ENCODE data around the gene CCNF. TPM values are rescaled to one million over a fixed set of nuclear protein-coding genes. Genes with fewer than 3 reads are reported as not detected.

The CCNF gene
- total and polyA plus RNA-seq, 4 donors, result 2.0 to 7.5 (median 2.8) TPM

DNA sequence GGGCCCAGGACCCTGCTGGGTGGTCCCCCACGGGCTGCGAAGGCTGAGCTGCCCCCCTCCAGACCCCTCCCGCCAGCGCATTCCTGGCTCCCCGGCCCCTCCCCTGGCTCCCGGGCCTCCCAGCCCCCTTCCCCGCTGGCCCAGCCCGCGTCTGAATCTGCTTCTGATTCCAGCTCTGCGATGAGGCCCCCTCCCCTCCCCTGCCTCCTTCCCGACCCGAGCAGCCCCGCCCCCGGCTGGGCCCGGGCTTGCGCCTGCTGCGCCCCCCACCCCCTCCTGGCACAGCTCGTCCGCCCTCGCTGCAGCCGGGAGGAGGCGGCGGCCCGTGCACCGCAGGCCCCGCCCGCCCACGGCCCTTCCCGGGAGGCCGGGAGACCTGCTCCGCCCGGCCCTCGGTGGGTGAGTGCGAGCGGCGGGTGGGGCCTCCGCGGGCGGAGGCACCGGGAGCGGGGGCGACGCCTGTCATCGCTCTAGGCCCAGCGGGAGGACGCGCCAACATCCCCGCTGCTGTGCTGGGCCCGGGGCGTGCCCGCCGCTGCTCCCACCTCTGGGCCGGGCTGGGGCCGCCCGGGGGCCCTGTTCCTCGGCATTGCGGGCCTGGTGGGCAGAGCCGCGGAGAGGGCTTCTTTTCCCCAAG is 41.9 kb downstream of the CCNF start, which contains the start of gene NTN3:
Gene NTN3 (plus strand): TSS at position 282 of the 637 bp plus-strand sequence. CDS start 405 bp downstream, outside the sequence.
- Histone ChIP-seq H3K36me3 (ENCODE audit: control insufficient read depth in 4 of 4, insufficient read depth in 4 of 4, low read length in 4 of 4) (peaks cover 0 to 2% (median 0%) of the 10 kb centered on the region in 4 donors), H3K27me3 (ENCODE audit: control insufficient read depth in 3 of 3, insufficient read depth in 3 of 3, low read length in 2 of 3) (peaks cover 0 to 8% (median 0%) of the 10 kb centered on the region in 3 donors), H3K9ac (ENCODE audit: insufficient read depth in 1 of 2, low read length in 2 of 2) (no peak within 1 kb of the TSS), H3K4me1 (ENCODE audit: control insufficient read depth in 5 of 5, insufficient read depth in 5 of 5, low read length in 5 of 5) (peaks cover 8 to 73% (median 26%) of the 10 kb centered on the region in 5 donors), H3K9me3 (ENCODE audit: control insufficient read depth in 4 of 4, insufficient read depth in 3 of 4, low read length in 3 of 4) (no peaks in the 10 kb centered on the region), H3K27ac (ENCODE audit: low read depth in 1 of 2, low read length in 1 of 2) (no peak within 1 kb of the TSS), H3K4me3 (no peak within 1 kb of the TSS)
- DNase-seq (peak; percentile 96 to 97 (median 97)), ATAC-seq (ENCODE audit: insufficient read depth, low FRiP score) (no peak)
- TF ChIP-seq CTCF (IDR thresholded peaks at IDR 0.05; ENCODE audit: control extremely low read depth, extremely low read depth), result no peak
- 0 to 1% methylated on average over 39 to 59 of the region's 59 CpGs for WGBS, 2 donors

DNA sequence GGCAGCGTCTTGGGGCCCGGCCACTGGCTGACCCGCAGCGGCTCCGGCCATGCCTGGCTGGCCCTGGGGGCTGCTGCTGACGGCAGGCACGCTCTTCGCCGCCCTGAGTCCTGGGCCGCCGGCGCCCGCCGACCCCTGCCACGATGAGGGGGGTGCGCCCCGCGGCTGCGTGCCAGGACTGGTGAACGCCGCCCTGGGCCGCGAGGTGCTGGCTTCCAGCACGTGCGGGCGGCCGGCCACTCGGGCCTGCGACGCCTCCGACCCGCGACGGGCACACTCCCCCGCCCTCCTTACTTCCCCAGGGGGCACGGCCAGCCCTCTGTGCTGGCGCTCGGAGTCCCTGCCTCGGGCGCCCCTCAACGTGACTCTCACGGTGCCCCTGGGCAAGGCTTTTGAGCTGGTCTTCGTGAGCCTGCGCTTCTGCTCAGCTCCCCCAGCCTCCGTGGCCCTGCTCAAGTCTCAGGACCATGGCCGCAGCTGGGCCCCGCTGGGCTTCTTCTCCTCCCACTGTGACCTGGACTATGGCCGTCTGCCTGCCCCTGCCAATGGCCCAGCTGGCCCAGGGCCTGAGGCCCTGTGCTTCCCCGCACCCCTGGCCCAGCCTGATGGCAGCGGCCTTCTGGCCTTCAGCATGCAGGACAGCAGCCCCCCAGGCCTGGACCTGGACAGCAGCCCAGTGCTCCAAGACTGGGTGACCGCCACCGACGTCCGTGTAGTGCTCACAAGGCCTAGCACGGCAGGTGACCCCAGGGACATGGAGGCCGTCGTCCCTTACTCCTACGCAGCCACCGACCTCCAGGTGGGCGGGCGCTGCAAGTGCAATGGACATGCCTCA is 42.6 kb downstream of the CCNF start:
- Histone ChIP-seq H3K4me1 (ENCODE audit: control insufficient read depth in 5 of 5, insufficient read depth in 5 of 5, low read length in 5 of 5) (peaks cover 8 to 79% (median 26%) of the 10 kb centered on the region in 5 donors), H3K9ac (ENCODE audit: insufficient read depth in 1 of 2, low read length in 2 of 2) (no peak overlapping the region), H3K27ac (ENCODE audit: low read depth in 1 of 2, low read length in 1 of 2) (no peak overlapping the region), H3K9me3 (ENCODE audit: control insufficient read depth in 4 of 4, insufficient read depth in 3 of 4, low read length in 3 of 4) (no peaks in the 10 kb centered on the region), H3K36me3 (ENCODE audit: control insufficient read depth in 4 of 4, insufficient read depth in 4 of 4, low read length in 4 of 4) (peaks cover 0 to 2% (median 0%) of the 10 kb centered on the region in 4 donors), H3K4me3 (no peak overlapping the region), H3K27me3 (ENCODE audit: control insufficient read depth in 3 of 3, insufficient read depth in 3 of 3, low read length in 2 of 3) (peaks cover 0 to 8% (median 0%) of the 10 kb centered on the region in 3 donors)
- no peak for ATAC-seq (ENCODE audit: insufficient read depth, low FRiP score)
- no peak for TF ChIP-seq CTCF (IDR thresholded peaks at IDR 0.05; ENCODE audit: control extremely low read depth, extremely low read depth)
- 37% methylated on average over 58 to 61 of the region's 61 CpGs for WGBS, 2 donors
- DNase-seq, result no peak

- Histone ChIP-seq H3K4me3 (no peak overlapping the region), H3K9me3 (ENCODE audit: control insufficient read depth in 4 of 4, insufficient read depth in 3 of 4, low read length in 3 of 4) (no peaks in the 10 kb centered on the region), H3K36me3 (ENCODE audit: control insufficient read depth in 4 of 4, insufficient read depth in 4 of 4, low read length in 4 of 4) (peaks cover 0 to 2% (median 0%) of the 10 kb centered on the region in 4 donors), H3K4me1 (ENCODE audit: control insufficient read depth in 5 of 5, insufficient read depth in 5 of 5, low read length in 5 of 5) (peaks cover 8 to 74% (median 24%) of the 10 kb centered on the region in 5 donors), H3K9ac (ENCODE audit: insufficient read depth in 1 of 2, low read length in 2 of 2) (no peak overlapping the region), H3K27ac (ENCODE audit: low read depth in 1 of 2, low read length in 1 of 2) (no peak overlapping the region), H3K27me3 (ENCODE audit: control insufficient read depth in 3 of 3, insufficient read depth in 3 of 3, low read length in 2 of 3) (peaks cover 0 to 8% (median 0%) of the 10 kb centered on the region in 3 donors)
- ATAC-seq (ENCODE audit: insufficient read depth, low FRiP score), result no peak
- no peak for TF ChIP-seq CTCF (IDR thresholded peaks at IDR 0.05; ENCODE audit: control extremely low read depth, extremely low read depth)
- WGBS, 2 donors, result 94 to 95% methylated on average over 25 to 27 of the region's 27 CpGs
- DNase-seq, result no peak
Observed at GRCh38 chr16:2472488-2472864, 43.2 kb downstream of the CCNF start.
